DMS53 treated with DMSO at 0.1 percent for 48 hours (cell line): ENCODE data around the gene LIPM.
A peak's percentile ranks its signal among the peaks of the same experiment; 100 is the strongest.

Source experiments
- DNase-seq: peaks from one replicate; lab custom pipeline; 2025; ENCODE audit not compliant: unreplicated experiment; lab: John Stamatoyannopoulos, UW

Gene LIPM

GRCh38 chr10:88800152-88801125 is 2.1 kb upstream of the LIPM start:
- no peak for DNase-seq

- no peak for DNase-seq
Measured at GRCh38 chr10:88803641-88804040, 1.1 kb downstream of the LIPM start.

DNA sequence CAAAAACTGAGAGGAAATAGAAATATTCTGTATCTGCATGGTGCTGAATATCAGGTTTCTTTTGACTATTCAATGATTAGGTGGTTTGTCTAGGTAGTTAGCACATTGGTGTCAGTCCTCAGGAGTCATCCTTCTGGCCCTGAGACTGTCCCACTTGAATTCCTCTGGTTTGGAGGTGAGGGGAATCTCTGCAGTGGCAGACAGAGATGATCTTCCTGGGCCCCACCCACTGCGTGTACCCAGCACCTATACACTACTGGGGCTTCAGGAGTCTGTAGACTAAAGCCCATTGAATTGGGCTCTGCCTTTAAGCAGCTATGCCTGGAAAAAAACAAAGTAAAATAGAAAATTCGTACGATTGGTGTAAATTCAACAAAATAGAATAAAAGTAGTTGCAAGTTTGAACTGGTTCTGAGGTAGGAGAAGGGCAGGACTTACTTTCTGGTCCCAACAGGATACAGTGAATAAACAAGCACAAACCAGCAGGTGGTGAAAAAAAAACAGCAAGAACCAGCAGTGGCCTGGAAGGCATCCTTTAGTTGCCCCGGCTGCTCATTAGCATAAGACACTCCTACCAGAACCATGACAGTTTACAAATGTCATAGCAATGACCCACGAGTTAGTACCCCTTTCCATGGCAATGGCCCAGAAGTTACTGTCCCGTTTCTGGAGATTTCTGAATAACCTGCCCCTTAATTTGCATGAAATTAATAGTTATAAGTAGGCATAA is 1.7 kb downstream of the LIPM start:
- no peak for DNase-seq

DNA sequence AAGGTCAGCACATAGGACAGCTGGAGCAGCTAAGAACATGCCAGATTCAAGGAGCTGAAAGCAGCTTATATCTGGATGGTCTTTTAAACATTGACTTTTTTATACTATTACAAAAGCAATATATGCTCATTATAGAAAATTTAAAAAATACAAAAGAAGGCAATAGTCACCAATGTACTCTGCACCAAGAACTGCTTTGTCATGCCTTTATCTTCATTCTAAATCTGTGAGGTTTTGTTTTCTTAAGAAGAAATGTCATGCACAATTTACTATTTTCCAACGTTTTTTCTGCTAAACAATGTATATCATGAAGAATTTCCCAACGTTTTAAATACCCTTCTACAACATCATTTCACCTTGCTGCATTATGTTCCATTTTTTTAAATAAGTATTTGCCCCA is 2.8 kb downstream of the LIPM start:
- DNase-seq: no peak

DNA sequence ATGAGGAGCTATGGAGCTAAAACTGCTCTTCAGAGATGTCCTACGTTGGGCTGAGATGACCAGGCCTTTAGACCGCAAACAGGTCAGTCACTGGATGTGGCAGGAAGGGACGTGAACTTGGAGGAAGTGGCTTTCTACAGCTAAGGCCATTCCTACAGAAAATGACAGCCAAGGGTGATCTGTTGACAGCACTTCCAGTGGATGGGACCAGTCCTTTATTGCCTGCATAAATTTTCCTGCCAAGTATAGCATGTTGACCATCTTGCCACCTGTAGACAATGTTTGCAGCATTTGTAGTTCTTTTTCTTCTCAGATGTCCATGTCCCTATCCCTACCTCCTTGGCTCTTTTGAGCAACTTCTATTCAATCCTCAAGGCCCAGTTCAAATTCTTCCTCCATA is 3.4 kb downstream of the LIPM start:
- DNase-seq: no peak

DNA sequence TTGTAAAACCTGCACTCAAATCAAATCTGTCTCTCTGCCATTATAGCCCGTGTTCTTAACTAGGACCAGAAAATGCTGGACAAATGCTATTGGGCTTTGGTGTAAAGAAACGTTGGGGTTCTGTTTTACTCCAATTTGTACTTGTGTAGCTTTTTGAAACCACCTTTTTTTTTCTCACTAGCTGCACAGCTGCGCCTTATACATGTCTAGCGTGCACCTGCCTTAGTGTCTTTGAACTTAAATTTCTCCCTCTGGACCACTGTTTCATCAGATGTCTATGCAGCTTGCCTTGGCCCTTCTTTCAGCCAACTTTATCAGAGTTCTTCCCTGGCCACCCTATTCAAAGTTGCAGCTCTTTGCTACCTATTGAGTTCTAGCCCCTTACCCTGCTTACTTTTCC is 7.1 kb downstream of the LIPM start:
- DNase-seq: no peak

DNA sequence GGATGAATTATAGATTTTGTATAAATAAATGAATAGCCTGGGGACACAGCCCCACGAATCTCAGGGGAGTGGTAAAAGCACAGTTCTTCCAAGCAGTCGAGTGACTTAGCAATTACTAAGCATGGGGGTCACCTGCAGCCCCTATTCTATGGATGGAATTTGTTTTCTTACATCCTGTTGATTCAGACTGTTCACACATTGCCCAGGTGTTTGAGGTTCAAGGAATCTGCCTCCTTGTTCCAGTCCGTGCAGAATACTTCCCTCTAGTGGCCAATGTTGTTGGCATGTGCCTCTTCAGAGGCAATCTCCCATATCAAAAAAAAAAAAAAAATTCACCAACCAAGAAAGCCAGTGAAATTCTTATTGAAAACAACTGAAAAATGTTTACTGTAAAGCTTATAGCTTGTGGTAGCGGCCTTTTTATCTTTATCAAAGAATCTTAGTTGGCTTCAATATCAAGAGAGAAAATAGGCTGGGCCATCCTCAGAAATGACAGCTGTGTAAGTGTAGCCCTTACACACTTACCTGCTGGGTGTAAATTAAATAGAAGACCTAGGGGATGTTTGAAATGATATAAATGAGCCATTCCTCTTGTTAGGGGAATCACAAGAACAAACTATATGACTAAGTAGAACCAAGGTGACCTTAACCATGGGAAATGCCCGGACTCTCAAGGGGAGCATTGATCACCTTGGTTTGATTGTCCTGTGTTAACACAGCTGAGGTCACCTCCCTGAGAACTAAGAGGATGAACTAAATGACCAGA is 7.8 kb downstream of the LIPM start:
- DNase-seq: peak; percentile 78

DNA sequence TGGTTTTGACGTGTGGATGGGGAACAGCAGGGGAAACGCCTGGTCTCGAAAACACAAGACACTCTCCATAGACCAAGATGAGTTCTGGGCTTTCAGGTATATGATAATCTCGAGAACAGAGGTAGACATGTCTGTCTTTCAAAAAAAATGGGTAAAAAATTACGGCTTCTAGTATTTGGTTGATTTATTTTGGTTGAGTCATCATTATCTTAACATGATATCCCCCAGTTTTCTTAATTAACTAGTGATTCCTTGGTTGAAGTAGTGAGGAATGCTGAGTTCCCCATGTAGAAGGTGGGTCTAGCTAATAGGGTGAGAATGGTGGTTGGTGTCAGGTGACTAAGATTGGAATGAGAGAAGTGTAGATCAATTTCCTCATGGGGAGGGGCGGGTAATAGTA is 10.7 kb downstream of the LIPM start:
- no peak for DNase-seq

DNA sequence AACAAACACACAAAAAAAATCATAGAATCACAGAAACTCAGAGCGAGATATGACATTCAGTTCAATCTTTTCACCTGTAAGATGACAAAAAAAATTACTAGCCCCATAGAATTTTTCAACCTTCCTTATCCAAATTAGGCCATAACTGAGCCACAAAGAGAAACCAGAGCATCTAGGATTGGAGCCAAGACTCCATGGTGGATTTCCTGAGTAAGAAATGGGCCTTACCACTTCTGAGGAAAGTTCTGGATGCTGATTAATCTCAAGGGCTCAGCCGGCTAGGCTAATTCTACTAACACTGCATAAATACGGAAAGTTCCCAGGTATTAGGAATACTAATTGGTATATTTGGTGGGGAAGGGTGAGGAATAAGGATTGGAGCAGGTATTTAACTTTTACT is 16.8 kb downstream of the LIPM start:
- DNase-seq: no peak

DNA sequence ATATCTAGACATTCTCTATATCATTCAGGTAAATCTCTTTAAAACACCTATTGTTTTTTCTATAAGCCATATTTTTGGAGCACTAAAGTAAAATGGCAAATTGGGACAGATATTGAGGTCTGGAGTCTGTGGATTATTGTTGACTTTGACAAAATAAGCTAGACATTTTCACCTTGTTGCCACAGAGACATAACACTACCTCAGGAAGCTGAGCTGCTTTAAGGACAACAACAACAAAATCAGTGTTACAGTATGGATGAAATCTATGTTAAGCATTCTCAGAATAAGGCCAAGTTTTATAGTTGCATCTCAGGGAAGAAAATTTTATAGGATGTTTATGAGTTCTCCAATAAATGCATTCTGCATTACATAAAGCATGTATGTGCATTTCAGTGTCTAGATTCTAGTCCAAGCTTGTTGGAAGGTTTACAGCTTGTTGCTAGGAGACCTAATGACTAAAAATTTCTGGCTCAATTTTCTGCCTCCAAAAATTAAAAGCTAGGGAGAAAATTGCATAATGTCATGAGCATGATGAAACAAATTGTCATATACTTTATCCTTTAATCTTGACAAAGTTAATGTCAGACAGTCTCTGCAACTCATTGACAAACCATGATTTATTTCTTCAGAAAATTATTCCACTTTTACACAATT is 18.3 kb downstream of the LIPM start:
- DNase-seq: no peak

GRCh38 chr10:88826388-88826787 is 23.9 kb downstream of the LIPM start:
- no peak for DNase-seq

GRCh38 chr10:88827671-88828070 is 25.1 kb downstream of the LIPM start:
- DNase-seq: no peak

DNA sequence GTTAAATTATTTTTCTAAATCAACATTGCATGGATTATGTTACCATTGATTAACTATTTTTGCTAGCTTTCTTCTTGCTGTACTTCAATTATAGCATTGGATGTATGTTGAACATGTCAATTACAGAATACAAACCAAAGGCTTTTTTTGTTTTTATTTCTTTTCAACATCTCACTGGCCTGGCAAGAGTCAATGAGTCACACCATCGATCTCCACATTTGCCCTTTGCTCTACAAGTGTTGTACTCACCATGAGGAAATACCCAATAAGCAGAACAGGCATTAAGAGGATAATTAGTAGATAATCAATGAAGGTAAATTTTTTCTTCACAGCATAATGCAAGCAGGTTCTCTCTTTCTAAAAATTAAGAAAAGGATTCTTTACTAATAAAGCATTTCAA is 25.8 kb downstream of the LIPM start:
- DNase-seq: no peak

DNA sequence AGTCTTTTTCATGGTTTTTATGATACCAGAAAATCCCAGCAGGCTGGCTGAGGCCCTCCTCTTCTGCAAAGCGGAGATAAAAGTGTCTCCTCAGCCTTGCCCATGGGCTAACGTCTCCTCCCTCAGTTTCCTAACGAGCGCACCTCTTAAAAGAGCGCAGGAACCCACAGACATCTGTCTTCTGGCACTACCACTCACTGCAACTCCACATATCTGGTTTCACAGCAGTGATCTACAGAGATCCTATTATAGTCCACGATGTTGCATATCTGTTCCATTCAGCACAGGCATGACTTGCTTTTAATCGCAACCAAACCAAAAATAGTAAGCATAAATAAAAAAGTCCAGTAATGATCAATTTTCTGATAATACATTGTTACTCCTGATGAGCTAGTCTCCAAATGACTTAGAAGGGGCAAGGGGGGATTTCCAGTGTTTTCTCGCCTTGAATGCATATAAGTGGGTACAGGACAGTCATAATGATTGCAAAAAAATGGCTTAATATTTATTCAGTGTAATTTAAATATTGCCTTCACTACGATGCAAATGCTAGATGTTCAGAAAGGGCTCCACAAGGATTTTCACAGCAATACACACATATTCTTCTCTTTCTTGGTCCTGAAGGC is 28.2 kb downstream of the LIPM start:
- no peak for DNase-seq

GRCh38 chr10:88831709-88832108 is 29.2 kb downstream of the LIPM start:
- no peak for DNase-seq

DNA sequence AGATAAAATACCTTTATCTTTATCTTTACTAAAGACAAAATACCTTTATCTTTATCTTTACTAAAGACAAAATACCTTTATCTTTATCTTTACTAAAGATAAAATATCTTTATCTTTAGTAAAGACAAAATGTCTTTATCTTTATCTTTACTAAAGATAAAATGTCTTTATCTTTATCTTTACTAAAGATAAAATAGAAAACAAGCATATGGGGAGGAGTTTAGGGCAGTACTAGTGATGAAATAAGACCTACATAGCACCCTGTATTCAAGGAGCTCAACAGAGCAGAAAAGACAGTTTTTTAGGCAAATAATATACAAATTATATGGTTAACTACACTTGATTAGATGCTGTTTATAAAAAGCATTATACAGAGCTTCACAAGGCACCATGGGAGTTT is 29.8 kb downstream of the LIPM start:
- DNase-seq: no peak

- DNase-seq: no peak
Measured at GRCh38 chr10:88833156-88833555, 30.6 kb downstream of the LIPM start.

GRCh38 chr10:88833723-88834122 is 31.2 kb downstream of the LIPM start:
- DNase-seq: no peak

DNA sequence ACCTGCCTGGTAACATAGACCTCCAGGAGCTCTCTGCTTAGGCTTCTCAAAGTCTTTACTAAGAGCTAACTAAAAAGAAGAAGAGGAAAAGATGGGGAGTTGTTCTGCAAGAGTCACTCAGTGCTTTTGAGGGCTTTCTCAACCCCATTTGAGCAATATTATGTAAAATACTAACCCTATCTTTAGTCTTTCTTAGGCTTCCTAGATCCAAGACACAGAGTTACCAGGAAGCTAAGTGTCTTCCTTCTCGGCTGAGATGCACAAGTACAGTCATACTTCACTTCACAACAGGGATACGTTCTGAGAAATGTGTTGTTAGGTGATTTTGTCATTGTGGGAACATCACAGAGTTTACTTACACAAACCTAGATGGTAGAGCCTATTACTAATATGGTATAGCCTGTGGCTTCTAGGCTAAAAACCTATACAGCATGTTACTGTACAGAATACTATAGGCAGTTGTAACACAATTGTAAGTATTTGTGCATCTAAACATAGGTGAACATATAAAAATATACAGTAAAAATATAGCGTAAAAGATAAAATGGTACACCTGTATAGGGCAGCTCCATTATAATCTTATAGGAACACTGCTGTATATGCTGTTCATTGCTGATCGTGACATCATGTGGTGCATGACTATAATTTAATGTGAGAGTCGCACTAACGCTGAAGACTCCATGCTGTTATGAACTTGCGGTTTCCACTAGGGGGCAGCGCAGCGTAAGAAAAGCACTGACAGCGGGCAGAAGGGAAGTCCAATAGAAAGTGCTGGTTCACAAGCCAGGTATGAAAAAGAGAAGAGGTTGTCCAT is 32.8 kb downstream of the LIPM start:
- peak; percentile 79 for DNase-seq

- no peak for DNase-seq
Measured at GRCh38 chr10:88835910-88836221, 33.3 kb downstream of the LIPM start.
